ENCODE results near the gene MRAS.

- TF ChIP-seq CTCF (tag by site-specific recombination; IDR thresholded peaks at IDR 0.05): no peak
- TF ChIP-seq ZNF350 (tag by site-specific recombination; IDR thresholded peaks at IDR 0.05): no peak
- TF ChIP-seq PRDM2 (tag by site-specific recombination; IDR thresholded peaks at IDR 0.05; ENCODE audit: borderline replicate concordance): no peak
- TF ChIP-seq ZNF777 (tag by site-specific recombination; IDR thresholded peaks at IDR 0.05; ENCODE audit: borderline replicate concordance): no peak
- no peak for TF ChIP-seq PATZ1 (tag by site-specific recombination; IDR thresholded peaks at IDR 0.05)
- TF ChIP-seq ZNF280D (tag by site-specific recombination; IDR thresholded peaks at IDR 0.05): no peak
- no peak for TF ChIP-seq ZNF335 (tag by site-specific recombination; conservative IDR thresholded peaks at IDR 0.05)
- no peak for TF ChIP-seq ZNF23 (tag by site-specific recombination; IDR thresholded peaks at IDR 0.05; ENCODE audit: borderline replicate concordance)
These were observed 55.7 kb downstream of the MRAS start for GRCh38 chr3:138404121-138404520.

Measured in HEK293 (cell line).